ENCODE results near the gene LYRM2. TPM values are rescaled to one million over a fixed set of nuclear protein-coding genes. Genes with fewer than 3 reads are reported as not detected.
A peak's percentile ranks its signal among the peaks of the same experiment; 100 is the strongest.
"Not testable (repeated sequence)": the region's sequence is repeated elsewhere in the genome, so short reads cannot be mapped to it uniquely, and the experiment has no call there.

Gene LYRM2
- total RNA-seq, 4 donors from 2014 or later = 18.9 to 24.5 (median 19.9) TPM

GRCh38 chr6:89642956-89643355 lies 4.4 kb upstream of the LYRM2 start:
- Histone ChIP-seq H3K9me3 (no peaks in the 10 kb centered on the region), H3K4me1 (peaks cover 7 to 18% (median 13%) of the 10 kb centered on the region in 4 donors), H3K36me3 (peaks cover 7 to 55% (median 45%) of the 10 kb centered on the region in 4 donors), H3K27ac (replicated peaks in 1 of 4) (no peak overlapping the region), H3K4me3 (no peak overlapping the region), H3K27me3 (no peaks in the 10 kb centered on the region)
- intact Hi-C loops (cut with DNase I) = no loop called here
- no peak for DNase-seq (ENCODE audit: extremely low spot score)
- WGBS = 80% methylated on average over 3 of the region's 3 CpGs
- TF ChIP-seq EP300 (IDR thresholded peaks at IDR 0.05) (no peak), CTCF (IDR thresholded peaks at IDR 0.05) (no peak), POLR2AphosphoS5 (IDR thresholded peaks at IDR 0.05) (no peak), POLR2A (IDR thresholded peaks at IDR 0.05; ENCODE audit: low read depth) (no peak)

DNA sequence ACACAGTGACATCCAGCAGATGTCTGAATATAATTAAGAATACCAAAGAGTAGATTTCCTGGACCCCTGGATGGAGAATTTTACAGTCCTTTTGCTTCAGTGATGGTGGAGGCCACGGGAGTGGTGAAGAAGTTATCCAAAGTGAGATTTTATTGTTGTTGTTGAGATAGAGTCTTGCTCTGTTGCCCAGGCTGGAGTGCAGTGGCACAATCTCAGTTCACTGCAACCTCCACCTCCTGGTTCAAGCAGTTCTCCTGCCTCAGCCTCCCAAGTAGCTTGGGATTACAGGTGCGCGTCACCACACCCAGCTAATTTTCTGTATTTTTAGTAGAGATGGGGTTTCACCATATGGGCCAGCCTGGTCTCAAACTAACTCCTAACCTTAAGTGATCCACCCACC lies 3.0 kb upstream of the LYRM2 start:
- Histone ChIP-seq H3K4me1 (peaks cover 14 to 27% (median 21%) of the 10 kb centered on the region in 4 donors), H3K36me3 (peaks cover 4 to 44% (median 32%) of the 10 kb centered on the region in 4 donors)
- DNase-seq (ENCODE audit: extremely low spot score); intact Hi-C loops (cut with DNase I); H3K9me3 ChIP-seq; H3K27ac ChIP-seq (replicated peaks in 1 of 4); H3K27me3 ChIP-seq; H3K4me3 ChIP-seq: not testable (repeated sequence)
- WGBS = 100% methylated on average over 3 of the region's 3 CpGs

DNA sequence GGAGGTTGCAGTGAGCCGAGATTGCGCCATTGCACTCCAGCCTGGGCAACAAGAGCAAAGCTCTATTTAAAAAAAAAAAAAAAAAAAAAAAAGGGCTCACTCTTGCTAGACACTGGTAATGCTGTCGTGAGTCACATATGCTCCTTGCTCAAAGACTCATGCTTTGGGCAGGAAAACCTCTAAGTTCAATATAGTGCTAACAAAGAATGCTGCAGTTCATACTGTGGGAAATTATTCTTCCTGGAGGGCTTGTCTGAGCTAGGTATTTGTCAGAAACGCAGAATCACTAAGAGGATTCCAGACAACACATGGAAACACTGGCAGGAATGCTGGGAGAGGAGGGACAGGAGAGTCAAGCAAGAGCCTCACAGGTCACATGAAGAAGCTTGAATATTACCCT lies 2.3 kb upstream of the LYRM2 start:
- no peaks in the 10 kb centered on the region for H3K27me3 ChIP-seq
- no peak overlapping the region for H3K4me3 ChIP-seq
- intact Hi-C loops (cut with DNase I) = no loop called here
- H3K9me3 ChIP-seq = no peaks in the 10 kb centered on the region
- H3K27ac ChIP-seq (replicated peaks in 1 of 4) = no peak overlapping the region
- H3K4me1 ChIP-seq = peaks cover 14 to 27% (median 21%) of the 10 kb centered on the region in 4 donors
- no peak for DNase-seq (ENCODE audit: extremely low spot score)
- no peak for TF ChIP-seq POLR2A (IDR thresholded peaks at IDR 0.05; ENCODE audit: low read depth)
- TF ChIP-seq EP300 (IDR thresholded peaks at IDR 0.05) = no peak
- no peak for TF ChIP-seq CTCF (IDR thresholded peaks at IDR 0.05)
- no peak for TF ChIP-seq POLR2AphosphoS5 (IDR thresholded peaks at IDR 0.05)
- peaks cover 8 to 44% (median 29%) of the 10 kb centered on the region in 4 donors for H3K36me3 ChIP-seq
- WGBS = 85% methylated on average over 4 of the region's 4 CpGs

DNA sequence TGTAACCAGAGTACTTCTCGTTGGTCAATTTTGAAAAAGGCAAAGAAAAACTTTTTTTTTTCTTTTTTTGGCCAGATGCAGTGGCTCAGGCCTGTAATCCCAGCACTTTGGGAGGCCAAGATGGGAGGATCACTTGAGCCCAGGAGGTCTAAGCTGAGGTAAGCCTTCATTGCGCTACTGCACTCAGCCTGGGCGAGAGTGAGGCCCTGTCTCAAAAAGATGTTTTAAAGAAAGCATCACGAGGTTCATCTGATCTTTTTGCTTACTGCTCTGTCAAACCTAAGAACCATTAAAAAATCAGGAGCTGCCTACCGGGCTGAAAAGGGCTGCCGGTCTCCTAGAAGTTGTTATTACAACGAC lies 607 bp downstream of the LYRM2 start:
- intact Hi-C loops (cut with DNase I) = no loop called here
- WGBS = 22% methylated on average over 7 of the region's 7 CpGs

DNA sequence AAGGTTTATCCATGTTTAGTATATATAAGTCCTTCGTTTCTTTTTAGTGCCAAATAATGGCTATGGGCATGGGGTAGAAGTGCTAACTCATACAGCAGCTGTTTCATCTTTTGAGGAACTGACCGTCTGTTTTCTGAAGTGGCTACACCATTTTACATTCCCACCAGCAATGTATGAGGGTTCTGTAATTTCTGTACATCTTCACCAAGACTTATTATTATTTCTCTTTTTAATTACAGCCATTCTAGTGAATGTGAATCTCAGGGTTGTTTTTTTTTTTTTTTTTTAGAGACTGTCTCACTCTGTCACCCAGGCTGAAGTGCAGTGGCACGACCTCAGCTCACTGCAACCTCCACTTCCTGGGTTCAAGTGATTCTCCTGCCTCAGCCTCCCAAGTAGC lies 2.1 kb downstream of the LYRM2 start:
- H3K27ac ChIP-seq (replicated peaks in 1 of 4); intact Hi-C loops (cut with DNase I); H3K4me3 ChIP-seq; DNase-seq (ENCODE audit: extremely low spot score); H3K9me3 ChIP-seq; H3K27me3 ChIP-seq: not testable (repeated sequence)
- Histone ChIP-seq H3K36me3 (peaks cover 6 to 25% (median 17%) of the 10 kb centered on the region in 4 donors), H3K4me1 (peaks cover 14 to 19% (median 18%) of the 10 kb centered on the region in 4 donors)
- WGBS = 98% methylated on average over 3 of the region's 3 CpGs

More for the DNA sequence above, 607 bp downstream of the LYRM2 start:
- Histone ChIP-seq H3K9me3 (no peaks in the 10 kb centered on the region), H3K27me3 (no peaks in the 10 kb centered on the region), H3K4me3 (peak overlapping the region; percentile 63 to 96 (median 71)), H3K36me3 (peaks cover 6 to 34% (median 20%) of the 10 kb centered on the region in 4 donors), H3K27ac (replicated peaks in 1 of 4) (peak overlapping the region; percentile 88 to 90 (median 88)), H3K4me1 (peaks cover 14 to 20% (median 18%) of the 10 kb centered on the region in 4 donors)
- TF ChIP-seq POLR2AphosphoS5 (IDR thresholded peaks at IDR 0.05) (no peak), EP300 (IDR thresholded peaks at IDR 0.05) (no peak), POLR2A (IDR thresholded peaks at IDR 0.05; ENCODE audit: low read depth) (no peak)
- DNase-seq (ENCODE audit: extremely low spot score) = no peak

DNA sequence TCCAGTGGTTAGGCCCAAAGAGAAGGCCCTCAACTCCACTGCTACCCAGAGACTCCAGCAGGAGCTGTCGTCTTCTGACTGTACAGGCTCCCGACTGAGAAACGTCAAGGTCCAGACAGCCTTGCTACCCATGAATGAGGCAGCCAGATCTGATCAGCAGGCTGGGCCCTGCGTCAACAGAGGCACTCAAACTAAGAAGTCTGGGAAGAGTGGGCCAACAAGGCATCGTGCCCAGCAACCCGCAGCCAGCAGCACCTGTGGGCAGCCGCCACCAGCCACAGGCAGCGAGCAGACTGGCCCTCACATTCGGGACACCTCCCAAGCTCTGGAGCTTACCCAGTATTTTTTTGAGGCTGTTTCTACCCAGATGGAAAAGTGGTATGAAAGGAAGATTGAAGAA lies 8.1 kb downstream of the LYRM2 start:
- TF ChIP-seq CTCF (IDR thresholded peaks at IDR 0.05) (no peak), POLR2AphosphoS5 (IDR thresholded peaks at IDR 0.05) (no peak), EP300 (IDR thresholded peaks at IDR 0.05) (no peak), POLR2A (IDR thresholded peaks at IDR 0.05; ENCODE audit: low read depth) (no peak)
- peaks cover 5 to 58% (median 38%) of the 10 kb centered on the region in 4 donors for H3K36me3 ChIP-seq
- H3K27me3 ChIP-seq = no peaks in the 10 kb centered on the region
- no peak overlapping the region for H3K27ac ChIP-seq (replicated peaks in 1 of 4)
- intact Hi-C loops (cut with DNase I) = no loop called here
- DNase-seq (ENCODE audit: extremely low spot score) = no peak
- H3K9me3 ChIP-seq = no peaks in the 10 kb centered on the region
- 80% methylated on average over 7 of the region's 9 CpGs for WGBS
- no peak overlapping the region for H3K4me3 ChIP-seq
- no peaks in the 10 kb centered on the region for H3K4me1 ChIP-seq
